Measurements from ENCODE around the gene ATAD3B.

GRCh38 chr1:1538334-1538733 lies 66.8 kb downstream of the ATAD3B start:
- TF ChIP-seq CTCF (IDR thresholded peaks at IDR 0.05) (no peak), POLR2A (IDR thresholded peaks at IDR 0.05) (no peak)

Data from esophagus squamous epithelium (tissue), 4 donors.